ENCODE results near the gene SLC39A11.
"Not testable (repeated sequence)": the region's sequence is repeated elsewhere in the genome, so short reads cannot be mapped to it uniquely, and the experiment has no call there.

Gene SLC39A11

GRCh38 chr17:73071066-73071999 is 21.2 kb downstream of the SLC39A11 start:
- peak in 1 of 2 experiments; percentile 5 for DNase-seq (ENCODE audit: low read depth in 2 of 2)

- DNase-seq (ENCODE audit: low read depth in 2 of 2), result no peak
Observed at GRCh38 chr17:73069841-73070240, 22.6 kb downstream of the SLC39A11 start.

GRCh38 chr17:73069164-73069770 is 23.2 kb downstream of the SLC39A11 start:
- no peak for DNase-seq (ENCODE audit: low read depth in 2 of 2)

GRCh38 chr17:73068322-73069153 is 23.9 kb downstream of the SLC39A11 start:
- peak in 1 of 2 experiments; percentile 29 for DNase-seq (ENCODE audit: low read depth in 2 of 2)

GRCh38 chr17:73067699-73068098 is 24.8 kb downstream of the SLC39A11 start:
- DNase-seq (ENCODE audit: low read depth in 2 of 2), result peak; percentile 52 to 53

- DNase-seq (ENCODE audit: low read depth in 2 of 2), result no peak
Observed at GRCh38 chr17:73067075-73067474, 25.4 kb downstream of the SLC39A11 start.

- no peak for DNase-seq (ENCODE audit: low read depth in 2 of 2)
Observed at GRCh38 chr17:73066148-73066884, 26.2 kb downstream of the SLC39A11 start.

GRCh38 chr17:73065376-73065775 is 27.1 kb downstream of the SLC39A11 start:
- no peak for DNase-seq (ENCODE audit: low read depth in 2 of 2)

- no peak for DNase-seq (ENCODE audit: low read depth in 2 of 2)
Observed at GRCh38 chr17:73064084-73064938, 28.2 kb downstream of the SLC39A11 start.

- DNase-seq (ENCODE audit: low read depth in 2 of 2), result no peak
Observed at GRCh38 chr17:73062726-73063125, 29.8 kb downstream of the SLC39A11 start.

- no peak for DNase-seq (ENCODE audit: low read depth in 2 of 2)
Observed at GRCh38 chr17:73061161-73061560, 31.3 kb downstream of the SLC39A11 start.

GRCh38 chr17:73060721-73061120 is 31.8 kb downstream of the SLC39A11 start:
- no peak for DNase-seq (ENCODE audit: low read depth in 2 of 2)

GRCh38 chr17:73059713-73060112 is 32.8 kb downstream of the SLC39A11 start:
- not testable (repeated sequence) for DNase-seq (ENCODE audit: low read depth in 2 of 2)

- DNase-seq (ENCODE audit: low read depth in 2 of 2), result no peak
Observed at GRCh38 chr17:73058022-73058421, 34.5 kb downstream of the SLC39A11 start.

- no peak for DNase-seq (ENCODE audit: low read depth in 2 of 2)
Observed at GRCh38 chr17:73057196-73057595, 35.3 kb downstream of the SLC39A11 start.

GRCh38 chr17:73052923-73053322 is 39.6 kb downstream of the SLC39A11 start:
- no peak for DNase-seq (ENCODE audit: low read depth in 2 of 2)

GRCh38 chr17:73050797-73051196 is 41.7 kb downstream of the SLC39A11 start:
- no peak for DNase-seq (ENCODE audit: low read depth in 2 of 2)

GRCh38 chr17:73048170-73048569 is 44.3 kb downstream of the SLC39A11 start:
- no peak for DNase-seq (ENCODE audit: low read depth in 2 of 2)

GRCh38 chr17:73045724-73046123 is 46.8 kb downstream of the SLC39A11 start:
- no peak for DNase-seq (ENCODE audit: low read depth in 2 of 2)
